Superior temporal gyrus (tissue), 1 donor: Measurements from ENCODE around the gene SLC6A6.
A peak's percentile ranks its signal among the peaks of the same experiment; 100 is the strongest.
"Not testable (repeated sequence)": the region's sequence is repeated elsewhere in the genome, so short reads cannot be mapped to it uniquely, and the experiment has no call there.

Source experiments
- DNase-seq: peaks from one replicate; pipeline ENCODE4 v3.0.0-alpha.2; 2016; ENCODE audit errors: extremely low spot score

The SLC6A6 gene

GRCh38 chr3:14437705-14438104, 35.3 kb downstream of the SLC6A6 start:
- DNase-seq: not testable (repeated sequence)

- no peak for DNase-seq
Observed at GRCh38 chr3:14438262-14438661, 35.9 kb downstream of the SLC6A6 start.

- no peak for DNase-seq
Observed at GRCh38 chr3:14438929-14439328, 36.5 kb downstream of the SLC6A6 start.

- DNase-seq: no peak
Observed at GRCh38 chr3:14439501-14440167, 37.2 kb downstream of the SLC6A6 start.

- no peak for DNase-seq
Observed at GRCh38 chr3:14440168-14440518, 37.7 kb downstream of the SLC6A6 start.

- DNase-seq: no peak
Observed at GRCh38 chr3:14440531-14441239, 38.3 kb downstream of the SLC6A6 start.

- no peak for DNase-seq
Observed at GRCh38 chr3:14441240-14441919, 39.0 kb downstream of the SLC6A6 start.

GRCh38 chr3:14441920-14442300, 39.5 kb downstream of the SLC6A6 start:
- DNase-seq: no peak

- DNase-seq: no peak
Observed at GRCh38 chr3:14444380-14444779, 42.0 kb downstream of the SLC6A6 start.

- DNase-seq: no peak
Observed at GRCh38 chr3:14445773-14446172, 43.4 kb downstream of the SLC6A6 start.

- DNase-seq: no peak
Observed at GRCh38 chr3:14446988-14447570, 44.7 kb downstream of the SLC6A6 start.

GRCh38 chr3:14448063-14448462, 45.7 kb downstream of the SLC6A6 start:
- no peak for DNase-seq

- DNase-seq: no peak
Observed at GRCh38 chr3:14448756-14449727, 46.6 kb downstream of the SLC6A6 start.

- no peak for DNase-seq
Observed at GRCh38 chr3:14450506-14450905, 48.1 kb downstream of the SLC6A6 start.

- no peak for DNase-seq
Observed at GRCh38 chr3:14450922-14451606, 48.7 kb downstream of the SLC6A6 start.

- no peak for DNase-seq
Observed at GRCh38 chr3:14451844-14452739, 49.7 kb downstream of the SLC6A6 start.

- DNase-seq: peak; percentile 87
Observed at GRCh38 chr3:14452740-14453710, 50.6 kb downstream of the SLC6A6 start.

- DNase-seq: no peak
Observed at GRCh38 chr3:14453876-14454638, 51.7 kb downstream of the SLC6A6 start.
